KOPT-K1 (cell line): Measurements from ENCODE around the gene KRT7.
"Not testable (repeated sequence)": the region's sequence is repeated elsewhere in the genome, so short reads cannot be mapped to it uniquely, and the experiment has no call there.

Source experiments
- H3K27ac ChIP-seq: fragments of 200-600 bp; sonication (generic); 2 replicates; pipeline ENCODE4 v1.5.1; 2016; ENCODE audit warnings: antibody characterized with exemption, mild to moderate bottlenecking, low read depth, low read length; ENCODE audit not compliant: poor library complexity, severe bottlenecking
- H3K36me3 ChIP-seq: fragments of 200-600 bp; sonication (generic); 2 replicates; pipeline ENCODE4 v1.5.1; 2017; ENCODE audit warnings: antibody characterized with exemption, mild to moderate bottlenecking, low read length, moderate library complexity; ENCODE audit not compliant: insufficient read depth
- H3K9me3 ChIP-seq: fragments of 200-600 bp; sonication (generic); 2 replicates; pipeline ENCODE4 v1.5.1; 2017; ENCODE audit warnings: antibody characterized with exemption, low read length, mild to moderate bottlenecking; ENCODE audit not compliant: insufficient read depth, poor library complexity, severe bottlenecking

The KRT7 gene

DNA sequence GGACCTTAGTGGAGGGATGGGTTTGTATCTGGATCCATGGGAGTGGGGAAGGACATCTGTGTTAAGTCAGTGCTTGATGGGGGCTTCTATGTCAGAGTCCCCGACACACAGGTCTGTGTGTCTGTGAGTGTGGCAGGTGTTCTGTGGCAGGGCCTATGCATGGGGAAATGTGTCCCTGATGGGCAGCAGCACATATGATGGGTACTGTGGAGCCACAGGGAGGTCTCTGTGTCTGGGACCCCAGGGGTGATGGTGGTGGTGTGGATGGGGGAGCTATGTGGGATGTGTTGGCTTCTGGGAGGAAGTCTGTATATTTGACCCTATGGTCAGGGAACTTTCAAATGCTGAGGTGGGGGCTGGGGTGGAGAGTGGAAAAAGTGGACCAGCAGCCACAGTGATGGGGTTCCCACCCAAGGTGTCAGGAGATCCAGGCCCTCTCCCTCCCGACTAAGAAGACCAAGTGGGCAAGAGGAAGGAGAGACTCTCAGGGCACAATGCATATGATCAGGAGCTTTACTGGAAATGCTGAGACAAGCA lies 16.5 kb downstream of the KRT7 start:
- no peaks in the 10 kb centered on the region for H3K9me3 ChIP-seq
- no peak overlapping the region for H3K27ac ChIP-seq
- no peaks in the 10 kb centered on the region for H3K36me3 ChIP-seq

DNA sequence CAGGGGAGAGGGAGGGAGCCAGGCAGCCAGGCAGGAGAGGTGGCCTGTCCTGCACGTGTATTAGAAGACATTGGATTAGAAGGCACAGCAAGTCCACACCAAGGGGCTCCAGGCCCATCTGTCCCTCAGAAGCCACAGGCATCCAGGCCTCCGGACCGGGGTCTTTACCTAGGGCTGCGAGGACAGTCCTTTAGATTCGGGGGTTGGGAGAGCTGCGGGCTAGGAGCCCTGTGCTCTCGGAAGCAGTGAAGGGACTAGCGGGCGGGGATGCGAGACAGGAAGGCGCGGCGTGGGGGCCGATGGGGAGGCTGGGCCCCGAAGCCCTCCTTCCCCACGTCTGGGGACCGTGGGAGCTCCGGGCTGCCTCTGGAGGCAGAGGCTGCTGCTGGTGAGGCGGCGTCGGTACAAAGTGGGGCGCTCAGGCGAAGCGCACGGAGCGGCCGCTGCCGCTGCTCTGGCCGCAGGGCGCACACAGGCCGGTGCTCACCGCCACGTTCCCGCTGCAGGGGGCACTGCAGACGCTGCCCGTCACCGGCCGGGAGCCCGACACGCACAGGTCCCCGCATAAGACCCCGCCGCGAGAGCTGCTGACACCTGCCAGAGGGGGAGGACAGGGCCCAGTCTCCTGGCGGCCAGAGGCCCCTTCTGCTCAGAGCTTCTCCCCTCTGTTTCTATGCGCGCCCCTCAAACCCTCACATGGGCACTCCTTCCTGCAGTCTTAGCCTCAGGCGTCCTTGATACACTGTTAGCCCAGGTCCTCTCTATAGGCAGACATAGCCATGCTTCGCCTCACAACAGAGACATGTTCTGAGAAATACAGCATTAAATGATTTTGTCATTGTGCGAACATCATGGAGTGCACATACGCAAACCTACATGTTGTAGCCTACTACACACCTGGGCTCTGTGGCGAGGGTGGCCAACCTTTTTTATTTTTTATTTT lies 17.3 kb downstream of the KRT7 start:
- Histone ChIP-seq H3K27ac (no peak overlapping the region), H3K36me3 (no peaks in the 10 kb centered on the region), H3K9me3 (no peaks in the 10 kb centered on the region)

DNA sequence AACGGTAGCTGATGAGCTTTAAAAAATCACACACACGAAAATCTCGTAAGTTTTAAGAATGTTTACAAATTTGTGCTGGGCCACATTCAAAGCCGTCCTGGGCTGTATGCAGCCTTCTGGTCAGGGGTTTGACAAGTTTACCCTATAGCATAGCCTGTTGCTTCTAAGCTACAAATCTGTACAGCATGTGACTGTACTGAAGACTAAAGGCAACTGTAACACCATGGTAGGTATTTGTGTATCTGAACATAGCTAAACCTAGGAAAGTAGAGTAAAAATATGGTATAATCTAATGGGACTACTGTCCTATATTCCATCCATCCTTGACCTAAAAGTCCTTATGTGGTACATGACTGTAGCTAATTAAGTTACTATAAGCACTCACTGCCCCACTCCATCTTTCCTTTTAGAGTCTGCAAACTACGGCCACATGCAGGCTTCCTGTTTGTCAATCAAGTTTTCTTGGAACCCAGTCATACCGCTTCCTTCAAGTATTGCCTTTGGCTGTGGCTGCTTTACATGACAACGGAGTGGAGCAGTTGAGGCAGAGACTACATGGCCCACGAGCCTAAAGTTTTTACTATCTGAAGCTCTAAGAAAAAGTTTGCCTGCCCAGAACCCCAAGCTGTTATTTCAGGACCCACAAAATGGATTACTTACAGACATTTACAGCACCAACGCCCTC lies 18.5 kb downstream of the KRT7 start:
- no peak overlapping the region for H3K27ac ChIP-seq
- no peaks in the 10 kb centered on the region for H3K9me3 ChIP-seq

DNA sequence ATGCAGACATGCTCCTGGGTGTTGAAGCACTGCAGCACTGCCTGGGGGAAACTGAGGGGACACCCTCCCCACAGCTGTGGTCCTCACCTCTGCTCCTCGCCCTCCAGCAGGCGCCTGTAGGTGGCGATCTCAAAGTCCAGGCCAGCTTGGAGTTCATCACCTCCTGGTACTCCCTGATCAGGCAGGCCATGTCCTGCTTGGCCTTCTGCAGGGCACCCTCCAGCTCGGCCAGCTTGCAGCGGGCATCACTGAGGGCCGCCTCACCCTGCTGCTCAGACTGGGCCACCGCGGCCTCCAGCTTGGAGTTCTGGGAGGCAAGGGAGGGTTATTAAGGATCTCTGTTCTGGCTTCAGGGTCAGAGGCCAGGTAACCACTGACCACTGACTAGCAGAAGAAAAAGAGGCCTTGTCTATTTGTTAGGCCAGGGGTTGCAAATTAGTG lies 19.2 kb downstream of the KRT7 start:
- not testable (repeated sequence) for H3K9me3 ChIP-seq, H3K27ac ChIP-seq, H3K36me3 ChIP-seq

More for the DNA sequence above, 18.5 kb downstream of the KRT7 start:
- H3K36me3 ChIP-seq: no peaks in the 10 kb centered on the region

DNA sequence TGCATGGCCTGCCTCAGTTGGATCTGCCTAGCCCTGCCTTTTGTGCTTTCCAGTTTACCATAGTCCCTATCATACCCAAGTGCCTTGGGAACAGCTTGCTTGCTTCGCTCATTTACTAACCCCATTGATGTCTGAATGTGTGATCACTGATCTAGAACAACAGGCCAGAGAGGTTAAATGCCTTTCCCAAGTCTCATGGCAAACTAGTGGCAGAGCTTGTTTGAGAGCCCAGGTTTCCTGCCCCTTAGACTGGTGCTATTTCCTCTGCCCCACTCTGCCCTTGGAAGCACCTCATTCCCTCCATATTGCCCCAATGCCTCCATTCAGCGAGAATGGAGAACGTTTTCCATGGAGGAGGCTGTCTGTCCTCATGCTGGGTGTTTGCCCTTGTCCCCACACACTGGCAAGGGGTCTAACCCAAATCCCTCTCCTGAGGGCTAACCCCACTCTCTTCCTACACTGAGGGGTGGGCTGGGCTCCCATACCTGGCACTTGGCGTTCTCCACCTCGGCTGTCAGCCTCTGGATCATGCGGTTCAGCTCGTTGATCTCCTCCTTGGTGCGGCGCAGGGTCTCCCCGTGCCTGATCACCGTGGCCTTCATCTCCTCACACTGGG lies 19.8 kb downstream of the KRT7 start:
- Histone ChIP-seq H3K9me3 (no peaks in the 10 kb centered on the region), H3K36me3 (no peaks in the 10 kb centered on the region), H3K27ac (no peak overlapping the region)

DNA sequence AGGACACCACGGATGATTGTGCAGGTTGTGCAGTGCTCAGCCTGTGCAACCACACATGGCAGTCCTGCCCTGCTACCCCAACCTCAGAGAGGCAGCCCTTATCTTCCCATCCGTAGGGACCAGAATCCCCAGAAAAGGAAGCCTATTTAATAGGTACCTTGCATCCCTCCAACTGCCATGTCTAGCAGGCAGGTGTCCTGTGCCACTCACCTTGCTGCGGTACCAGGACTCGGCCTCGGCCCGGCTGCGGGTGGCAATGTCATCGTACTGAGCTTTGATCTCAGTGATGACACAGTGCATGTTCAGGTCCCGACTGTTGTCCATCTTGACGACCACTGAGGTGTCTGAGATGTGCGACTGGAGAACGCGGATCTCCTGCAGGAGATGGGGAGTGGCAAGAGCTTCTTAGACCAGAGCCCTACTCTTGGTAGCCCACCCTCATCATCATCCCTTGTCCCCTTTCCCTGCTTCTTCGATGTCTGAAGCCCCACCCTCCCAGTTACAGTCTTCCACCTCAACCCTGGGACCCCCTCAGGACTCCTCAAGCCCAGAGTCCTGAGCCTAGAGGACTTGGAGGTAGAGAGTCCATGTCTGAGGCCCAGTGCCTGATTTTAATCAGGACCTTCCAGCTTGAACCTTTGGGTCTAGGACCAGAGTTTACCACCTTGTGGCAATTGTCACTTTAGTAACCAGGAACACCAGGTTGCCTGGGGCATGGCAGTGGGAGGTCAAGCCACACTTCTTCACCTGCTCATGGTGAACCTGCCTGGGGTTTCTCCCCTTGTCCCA lies 20.5 kb downstream of the KRT7 start:
- Histone ChIP-seq H3K27ac (no peak overlapping the region), H3K36me3 (no peaks in the 10 kb centered on the region), H3K9me3 (no peaks in the 10 kb centered on the region)

DNA sequence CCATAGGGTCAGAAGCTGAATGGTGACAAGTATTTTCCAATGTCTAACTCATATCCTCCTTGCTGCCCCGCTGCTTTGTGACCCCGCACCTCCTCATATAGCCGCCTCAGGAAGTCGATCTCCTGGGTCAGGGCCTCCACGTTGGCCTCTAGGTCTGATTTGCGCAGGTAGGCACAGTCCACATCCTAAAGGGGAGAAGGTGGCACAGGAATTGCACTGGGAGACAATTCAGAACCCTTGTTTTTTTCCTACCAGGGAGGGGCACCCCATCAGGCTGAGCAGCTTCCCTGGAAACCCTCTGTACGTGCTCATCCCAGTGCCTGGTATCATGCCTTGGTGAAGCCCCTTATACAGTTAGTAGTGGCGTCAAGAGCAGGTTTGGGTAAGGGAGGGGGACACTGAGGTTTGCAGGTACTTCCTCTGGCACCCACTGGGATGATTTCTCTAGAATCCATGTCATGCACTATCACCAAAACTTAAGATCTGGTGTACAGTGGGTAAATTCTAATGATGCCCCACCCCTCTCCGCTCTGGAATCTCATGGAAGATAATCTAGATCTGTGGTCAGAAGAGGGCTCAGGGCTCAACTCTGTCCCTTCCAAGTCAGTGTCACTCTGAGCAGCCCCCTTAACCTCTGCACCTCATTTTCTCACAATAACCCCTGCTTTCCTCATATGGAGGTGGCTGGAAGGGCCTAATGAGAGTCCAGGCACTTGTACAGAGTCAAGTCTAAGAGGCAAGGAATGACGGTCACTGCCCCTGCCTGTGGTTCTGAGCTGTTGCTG lies 21.3 kb downstream of the KRT7 start:
- no peaks in the 10 kb centered on the region for H3K9me3 ChIP-seq
- H3K27ac ChIP-seq: no peak overlapping the region
- no peaks in the 10 kb centered on the region for H3K36me3 ChIP-seq

DNA sequence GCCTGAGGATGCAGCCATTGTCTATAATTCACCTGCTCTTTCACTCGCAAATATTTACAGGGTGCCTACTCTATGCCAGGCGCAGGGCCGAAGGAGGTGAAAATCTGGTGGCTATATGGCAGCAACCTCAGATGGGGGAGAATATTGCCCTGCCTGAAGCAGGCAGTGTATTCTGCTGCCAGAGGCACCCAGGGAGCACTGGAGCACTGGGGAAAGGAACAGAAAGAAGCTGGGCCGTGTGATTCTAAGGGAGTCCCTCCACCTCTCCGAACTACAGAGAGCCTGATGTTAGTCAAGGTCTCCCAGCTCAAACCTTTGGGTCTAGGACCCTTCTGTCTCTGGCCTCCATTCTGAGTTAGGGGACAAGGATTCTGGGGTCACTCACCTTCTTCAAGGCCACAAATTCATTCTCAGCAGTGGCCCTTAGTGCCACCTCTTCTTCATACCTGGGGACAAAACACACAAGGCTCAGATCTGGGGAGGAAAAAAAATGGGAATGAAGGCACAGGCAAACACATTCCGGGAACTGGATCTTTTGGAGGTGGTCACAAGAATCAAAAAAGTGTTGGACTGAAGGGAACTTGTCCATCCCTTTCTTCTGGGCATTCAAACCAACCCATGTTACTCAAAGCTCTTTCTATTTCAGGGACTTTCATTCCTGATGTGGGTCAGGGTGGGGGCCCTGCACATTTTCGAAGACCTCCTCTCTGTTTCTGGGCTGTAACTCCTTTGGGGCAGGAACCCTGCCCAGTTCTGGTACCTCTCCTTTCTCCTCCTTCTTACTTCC lies 22.1 kb downstream of the KRT7 start:
- no peaks in the 10 kb centered on the region for H3K36me3 ChIP-seq
- H3K9me3 ChIP-seq: no peaks in the 10 kb centered on the region
- H3K27ac ChIP-seq: no peak overlapping the region

DNA sequence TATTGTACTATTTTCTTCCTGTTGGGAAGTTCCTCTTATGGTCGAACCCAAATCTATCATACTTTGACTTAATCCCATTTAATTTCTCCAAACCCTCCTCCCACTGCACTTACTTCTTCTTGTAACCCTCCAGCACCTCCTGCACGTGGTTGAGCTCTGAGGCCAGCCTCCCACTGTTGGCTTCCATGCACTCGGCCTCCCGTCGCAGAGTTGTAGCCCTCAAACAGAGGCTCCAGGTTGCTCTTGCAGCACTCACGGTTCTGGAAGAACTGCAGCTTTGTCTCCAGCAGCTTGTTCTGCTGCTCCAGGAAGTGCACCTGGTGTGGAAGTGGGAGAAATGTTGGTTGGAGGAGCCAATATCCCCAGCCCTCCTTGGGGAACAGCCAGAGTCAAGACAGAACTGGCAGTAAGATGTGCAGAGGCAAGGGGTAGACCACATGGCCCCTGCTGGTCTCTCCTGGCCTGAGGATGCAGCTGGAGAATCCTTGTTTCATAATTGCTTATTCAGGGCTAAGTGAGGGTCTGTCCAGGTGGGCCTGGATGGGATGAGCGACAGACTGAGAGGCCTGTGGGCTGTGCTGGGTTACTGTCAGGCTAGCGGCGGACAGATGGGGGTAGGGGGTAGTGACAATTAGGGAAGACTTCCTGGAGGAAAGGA lies 23.0 kb downstream of the KRT7 start:
- H3K36me3 ChIP-seq: no peaks in the 10 kb centered on the region
- H3K27ac ChIP-seq: no peak overlapping the region

DNA sequence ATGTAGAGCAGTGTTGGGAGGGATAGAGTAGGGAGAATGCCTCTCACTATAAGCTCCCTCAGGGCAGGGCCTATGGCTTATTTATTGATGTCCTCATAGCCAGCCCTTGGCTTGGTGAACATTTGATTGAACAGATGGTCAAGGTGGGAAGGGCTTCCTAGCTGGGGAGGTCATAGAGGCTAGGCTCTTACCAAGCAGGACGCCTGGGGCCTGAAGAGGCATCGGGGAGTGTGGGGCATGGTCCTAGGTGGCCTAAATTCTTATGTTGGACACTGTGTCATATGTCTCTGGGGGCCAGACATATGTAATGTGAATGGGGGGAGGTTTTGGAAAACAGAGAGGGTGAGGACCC lies 23.5 kb downstream of the KRT7 start:
- no peaks in the 10 kb centered on the region for H3K9me3 ChIP-seq
- H3K27ac ChIP-seq: no peak overlapping the region
- H3K36me3 ChIP-seq: no peaks in the 10 kb centered on the region

More for the DNA sequence above, 23.0 kb downstream of the KRT7 start:
- no peaks in the 10 kb centered on the region for H3K9me3 ChIP-seq

DNA sequence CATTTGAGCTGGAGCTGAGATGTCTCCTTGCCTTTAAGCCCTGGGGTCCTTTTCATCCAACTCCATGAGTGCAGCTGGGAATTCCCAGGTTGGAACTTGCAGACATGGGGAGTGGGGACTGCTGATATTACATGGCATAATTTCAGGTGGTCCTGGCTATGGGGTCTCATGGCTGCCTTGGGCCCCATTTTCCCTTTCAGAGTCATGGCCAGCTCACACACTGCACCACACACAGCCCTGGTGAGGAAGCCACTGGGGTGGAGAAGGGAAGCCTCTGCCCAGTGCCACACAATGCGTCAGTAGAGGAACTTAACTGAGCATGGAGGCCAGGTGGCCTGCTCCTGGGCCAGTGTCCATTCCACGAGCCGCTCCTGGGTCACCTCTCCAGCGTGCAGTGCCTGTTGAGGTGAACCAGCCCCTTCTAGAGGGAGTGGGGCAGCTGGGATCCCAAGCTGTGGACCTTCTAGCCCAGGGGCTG lies 24.1 kb downstream of the KRT7 start:
- Histone ChIP-seq H3K9me3 (no peaks in the 10 kb centered on the region), H3K36me3 (no peaks in the 10 kb centered on the region), H3K27ac (no peak overlapping the region)

DNA sequence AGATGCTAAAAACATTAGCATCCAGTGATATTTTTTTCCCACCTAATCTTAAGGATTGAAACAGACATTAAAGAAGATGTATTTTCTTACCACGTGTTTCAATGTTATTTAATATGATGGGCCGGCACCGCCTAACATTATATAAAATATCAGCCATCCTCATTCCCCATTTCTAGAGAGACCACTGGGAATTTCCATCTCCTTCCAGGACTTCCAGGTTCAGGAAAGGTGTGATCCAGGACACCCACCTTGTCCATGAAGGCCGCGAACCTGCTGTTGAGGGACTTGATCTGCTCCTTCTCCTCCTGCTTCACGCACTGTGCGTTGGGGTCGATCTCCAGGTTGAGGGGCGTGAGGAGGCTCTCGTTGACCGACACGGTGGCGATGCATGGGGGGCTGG lies 24.9 kb downstream of the KRT7 start:
- H3K9me3 ChIP-seq, H3K36me3 ChIP-seq, H3K27ac ChIP-seq: not testable (repeated sequence)

DNA sequence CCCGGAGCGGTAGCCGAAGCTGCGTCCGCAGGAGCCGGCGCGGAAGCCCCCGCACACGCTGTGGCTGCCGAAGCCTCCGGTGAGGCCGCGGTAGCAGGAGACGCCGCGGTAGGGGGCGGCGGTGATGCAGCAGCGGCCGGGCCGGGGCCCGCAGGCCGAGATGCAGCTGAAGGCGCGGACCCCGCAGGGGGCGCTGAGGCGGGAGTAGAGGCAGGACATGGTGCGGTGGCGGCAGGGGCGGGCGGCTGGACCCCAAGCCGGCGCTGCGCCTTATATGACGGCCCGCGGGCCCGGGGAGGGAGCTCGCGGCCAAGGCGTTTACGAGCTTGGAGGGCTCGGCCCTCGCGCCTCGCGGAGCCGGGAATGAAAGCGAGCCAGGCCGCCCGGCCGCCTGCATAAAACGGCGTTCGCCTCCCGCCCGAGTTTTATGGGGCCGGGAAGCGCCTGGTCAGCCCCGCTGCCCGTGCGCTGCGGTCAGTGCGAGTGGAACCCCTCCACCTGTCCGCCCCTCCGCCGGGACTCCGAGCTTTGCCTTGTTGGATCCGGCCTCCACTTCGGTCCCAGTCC lies 25.4 kb downstream of the KRT7 start:
- Histone ChIP-seq H3K27ac (no peak overlapping the region), H3K9me3 (peaks cover 6% of the 10 kb centered on the region), H3K36me3 (no peaks in the 10 kb centered on the region)
